ENCODE data around the gene ZNF576.
"Not testable (repeated sequence)": the region's sequence is repeated elsewhere in the genome, so short reads cannot be mapped to it uniquely, and the experiment has no call there.

ZNF576 gene

GRCh38 chr19:43595999-43596841 is at the start of gene ZNF576, which contains the start of gene IRGQ:
Gene ZNF576, plus strand, starts transcription at chr19:43596595. Its CDS starts 514 bp downstream, at chr19:43597109.
Gene IRGQ, minus strand, starts transcription at chr19:43596134. Its CDS starts 796 bp downstream, at chr19:43595338.
- DNase-seq (ENCODE audit: low spot score): peak; percentile 100

- DNase-seq (ENCODE audit: low spot score): not testable (repeated sequence)
These were observed 48.5 kb upstream of the ZNF576 start for GRCh38 chr19:43547926-43548325.

- DNase-seq (ENCODE audit: low spot score): no peak
These were observed 47.7 kb upstream of the ZNF576 start for GRCh38 chr19:43548706-43549105.

- no peak for DNase-seq (ENCODE audit: low spot score)
These were observed 44.8 kb upstream of the ZNF576 start for GRCh38 chr19:43551399-43552197.

GRCh38 chr19:43552198-43552450 is 44.3 kb upstream of the ZNF576 start:
- DNase-seq (ENCODE audit: low spot score): no peak

- DNase-seq (ENCODE audit: low spot score): no peak
These were observed 43.8 kb upstream of the ZNF576 start for GRCh38 chr19:43552616-43553015.

GRCh38 chr19:43553656-43554055 is 42.7 kb upstream of the ZNF576 start:
- DNase-seq (ENCODE audit: low spot score): no peak

- DNase-seq (ENCODE audit: low spot score): no peak
These were observed 42.0 kb upstream of the ZNF576 start for GRCh38 chr19:43554317-43554895.

GRCh38 chr19:43555185-43555770 is 41.1 kb upstream of the ZNF576 start:
- DNase-seq (ENCODE audit: low spot score): peak; percentile 83

- DNase-seq (ENCODE audit: low spot score): no peak
These were observed 35.7 kb upstream of the ZNF576 start for GRCh38 chr19:43560687-43561086.

GRCh38 chr19:43561139-43561970 is 35.0 kb upstream of the ZNF576 start:
- DNase-seq (ENCODE audit: low spot score): no peak

- no peak for DNase-seq (ENCODE audit: low spot score)
These were observed 34.1 kb upstream of the ZNF576 start for GRCh38 chr19:43562226-43562697.

- peak; percentile 82 for DNase-seq (ENCODE audit: low spot score)
These were observed 33.6 kb upstream of the ZNF576 start for GRCh38 chr19:43562698-43563241.

GRCh38 chr19:43563816-43564457 is 32.5 kb upstream of the ZNF576 start:
- no peak for DNase-seq (ENCODE audit: low spot score)

GRCh38 chr19:43564800-43565199 is 31.6 kb upstream of the ZNF576 start:
- no peak for DNase-seq (ENCODE audit: low spot score)

GRCh38 chr19:43569657-43570056 is 26.7 kb upstream of the ZNF576 start:
- DNase-seq (ENCODE audit: low spot score): no peak

- DNase-seq (ENCODE audit: low spot score): no peak
These were observed 26.1 kb upstream of the ZNF576 start for GRCh38 chr19:43570174-43570791.

- no peak for DNase-seq (ENCODE audit: low spot score)
These were observed 24.2 kb upstream of the ZNF576 start for GRCh38 chr19:43572171-43572588.

GRCh38 chr19:43574424-43575155 is 21.8 kb upstream of the ZNF576 start:
- DNase-seq (ENCODE audit: low spot score): peak; percentile 16

Measured in GM03348 (cell line).